Stimulated activated naive CD8-positive, alpha-beta T cell treated with anti-CD3 and anti-CD28 coated beads, Interleukin-15, amount 100 ng/mL, for 72 hours (primary cell): ENCODE results near the gene MISP.

Source experiments
- ATAC-seq: fragments of 150-1000 bp; cut with Tn5 transposase; 2 replicates; pipeline ENCODE4 v1.10.0; 2021; ENCODE audit warnings: mild to moderate bottlenecking, moderate library complexity
- DNase-seq, 2 donors: peaks; one replicate each; pipeline ENCODE4 v3.0.0; 2021 to 2022
- H3K27ac Mint-ChIP-seq, 2 donors: one replicate each; pipeline ENCODE4 v1.8.0; 2022; ENCODE audit warnings: mild to moderate bottlenecking in 2 of 2, mixed read lengths in 2 of 2, moderate library complexity in 2 of 2
- H3K27me3 Mint-ChIP-seq: one replicate; pipeline ENCODE4 v1.8.0; 2022; ENCODE audit warnings: mixed read lengths
- H3K4me1 Mint-ChIP-seq: one replicate; pipeline ENCODE4 v1.8.0; 2022; ENCODE audit warnings: mild to moderate bottlenecking, mixed read lengths
- H3K4me3 Mint-ChIP-seq, 2 donors: one replicate each; pipeline ENCODE4 v1.8.0; 2022; ENCODE audit warnings: mild to moderate bottlenecking in 2 of 2, mixed read lengths in 2 of 2, moderate library complexity in 1 of 2
- H3K9me3 Mint-ChIP-seq, 2 donors: one replicate each; pipeline ENCODE4 v1.8.0; 2022; ENCODE audit warnings: mixed read lengths in 2 of 2

MISP gene

DNA sequence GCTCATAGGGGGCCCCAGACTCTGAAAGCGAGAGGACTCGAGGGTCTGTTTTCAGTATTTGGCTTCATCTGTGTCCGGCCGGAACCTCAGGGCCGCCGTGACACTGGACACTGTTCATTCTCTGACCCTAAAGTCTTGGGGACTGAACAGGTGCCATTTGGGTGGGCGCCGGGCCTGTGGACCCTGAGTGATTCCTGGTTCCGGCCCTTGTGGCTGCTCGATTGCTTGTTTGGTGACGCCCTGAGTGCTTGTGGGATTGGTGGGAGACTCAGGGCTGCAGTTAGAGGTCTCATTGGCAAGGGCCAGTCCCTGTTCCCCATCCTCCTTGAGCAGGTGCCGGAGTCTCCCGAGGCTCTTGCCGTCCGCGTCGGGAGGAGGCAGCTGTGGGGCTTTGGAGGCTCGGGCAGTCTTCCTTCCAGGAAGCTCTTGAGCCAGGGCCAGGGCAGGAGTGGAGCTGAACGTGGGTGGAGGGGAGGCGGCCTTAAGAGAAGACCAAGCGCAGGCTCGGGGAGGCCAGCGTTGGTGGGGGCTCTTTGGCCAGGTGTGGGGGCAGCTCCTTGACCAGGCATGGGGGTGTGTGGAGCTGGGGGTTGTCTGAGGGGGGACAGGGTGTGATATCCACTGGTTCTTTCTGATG is 51.1 kb downstream of the MISP start:
- DNase-seq (no peak), ATAC-seq (no peak)
- peak overlapping the region; percentile 84 to 91 for H3K4me3 Mint-ChIP-seq
- H3K4me1 Mint-ChIP-seq = peaks cover 63% of the 10 kb centered on the region
- no peaks in the 10 kb centered on the region for H3K27me3 Mint-ChIP-seq
- H3K9me3 Mint-ChIP-seq = no peaks in the 10 kb centered on the region
- H3K27ac Mint-ChIP-seq = peak overlapping the region; percentile 46 to 99

- H3K4me3 Mint-ChIP-seq = peak overlapping the region; percentile 13 to 84
- peak overlapping the region in 1 of 2 donors; percentile 99 for H3K27ac Mint-ChIP-seq
- no peak for DNase-seq
- no peak for ATAC-seq
- H3K4me1 Mint-ChIP-seq = peaks cover 69% of the 10 kb centered on the region
- H3K27me3 Mint-ChIP-seq = no peaks in the 10 kb centered on the region
- no peaks in the 10 kb centered on the region for H3K9me3 Mint-ChIP-seq
Measured at GRCh38 chr19:802498-803098, 51.7 kb downstream of the MISP start.

- H3K4me3 Mint-ChIP-seq = peak overlapping the region in 1 of 2 donors; percentile 84
- no peaks in the 10 kb centered on the region for H3K9me3 Mint-ChIP-seq
- ATAC-seq (no peak), DNase-seq (no peak)
- H3K4me1 Mint-ChIP-seq = peaks cover 73% of the 10 kb centered on the region
- H3K27ac Mint-ChIP-seq = peak overlapping the region in 1 of 2 donors; percentile 99
- no peaks in the 10 kb centered on the region for H3K27me3 Mint-ChIP-seq
Measured at GRCh38 chr19:803099-803561, 52.2 kb downstream of the MISP start.

- ATAC-seq (no peak), DNase-seq (no peak)
- H3K27me3 Mint-ChIP-seq = no peaks in the 10 kb centered on the region
- peak overlapping the region in 1 of 2 donors; percentile 99 for H3K27ac Mint-ChIP-seq
- peak overlapping the region in 1 of 2 donors; percentile 84 for H3K4me3 Mint-ChIP-seq
- no peaks in the 10 kb centered on the region for H3K9me3 Mint-ChIP-seq
- H3K4me1 Mint-ChIP-seq = peaks cover 71% of the 10 kb centered on the region
Measured at GRCh38 chr19:803686-804418, 52.9 kb downstream of the MISP start.

- DNase-seq (no peak), ATAC-seq (no peak)
- H3K27ac Mint-ChIP-seq = peak overlapping the region in 1 of 2 donors; percentile 99
- H3K27me3 Mint-ChIP-seq = no peaks in the 10 kb centered on the region
- no peaks in the 10 kb centered on the region for H3K9me3 Mint-ChIP-seq
- H3K4me3 Mint-ChIP-seq = peak overlapping the region in 1 of 2 donors; percentile 44
- H3K4me1 Mint-ChIP-seq = peaks cover 64% of the 10 kb centered on the region
Measured at GRCh38 chr19:804419-805165, 53.7 kb downstream of the MISP start.

- no peaks in the 10 kb centered on the region for H3K27me3 Mint-ChIP-seq
- H3K4me3 Mint-ChIP-seq = peak overlapping the region in 1 of 2 donors; percentile 44
- H3K4me1 Mint-ChIP-seq = peaks cover 58% of the 10 kb centered on the region
- DNase-seq (no peak), ATAC-seq (no peak)
- H3K27ac Mint-ChIP-seq = peak overlapping the region in 1 of 2 donors; percentile 99
- H3K9me3 Mint-ChIP-seq = no peaks in the 10 kb centered on the region
Measured at GRCh38 chr19:805166-805551, 54.2 kb downstream of the MISP start.

- Mint-ChIP-seq H3K9me3 (no peaks in the 10 kb centered on the region), H3K27me3 (no peaks in the 10 kb centered on the region), H3K27ac (peak overlapping the region in 1 of 2 donors; percentile 88), H3K4me3 (peak overlapping the region in 1 of 2 donors; percentile 29), H3K4me1 (peaks cover 51% of the 10 kb centered on the region)
- no peak for DNase-seq
- peak; percentile 49 for ATAC-seq
Measured at GRCh38 chr19:805600-806550, 55.0 kb downstream of the MISP start.

GRCh38 chr19:806815-807421 is 56.0 kb downstream of the MISP start:
- peak overlapping the region in 1 of 2 donors; percentile 97 for H3K27ac Mint-ChIP-seq
- DNase-seq = no peak

DNA sequence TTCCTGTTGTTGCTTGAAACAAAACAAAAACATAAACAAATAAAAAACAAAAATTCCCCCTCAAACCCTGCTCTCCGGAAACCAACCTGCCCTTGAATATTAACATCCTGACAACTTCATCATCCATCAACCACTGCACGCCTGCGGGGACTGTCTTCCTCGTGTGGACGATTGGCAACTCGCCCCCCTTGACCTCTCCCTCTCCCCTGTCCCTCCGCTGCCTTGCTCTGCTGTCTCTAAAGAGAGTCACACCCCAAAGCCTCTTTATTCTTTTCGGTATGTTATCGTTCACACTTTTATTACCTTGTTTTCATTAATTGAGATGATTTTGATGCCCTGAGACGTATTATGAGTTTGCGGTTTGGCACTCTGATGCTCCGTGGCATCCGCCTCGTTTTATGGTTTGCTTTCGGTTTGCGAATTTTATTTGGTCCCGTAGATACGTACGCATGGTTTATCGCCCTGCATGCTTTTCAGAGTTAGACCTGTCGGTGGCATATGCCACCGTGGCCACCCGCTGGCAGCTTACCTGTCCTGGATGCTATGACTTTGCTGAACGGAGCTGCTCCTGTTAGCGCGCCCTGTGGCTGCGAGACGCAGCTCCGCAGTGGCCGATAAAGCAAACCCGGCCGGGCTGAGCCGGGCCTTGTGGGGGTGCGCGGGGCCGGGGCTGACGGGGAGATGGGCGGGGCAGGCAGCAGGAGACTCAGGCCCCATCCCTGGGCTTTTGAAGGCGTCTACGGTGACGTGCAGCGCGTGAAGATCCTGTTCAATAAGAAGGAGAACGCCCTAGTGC is 56.9 kb downstream of the MISP start:
- Mint-ChIP-seq H3K27ac (peak overlapping the region in 1 of 2 donors; percentile 77), H3K9me3 (no peaks in the 10 kb centered on the region), H3K4me3 (no peak overlapping the region), H3K4me1 (peaks cover 32% of the 10 kb centered on the region), H3K27me3 (no peaks in the 10 kb centered on the region)
- DNase-seq (no peak), ATAC-seq (no peak)

More at GRCh38 chr19:806815-807421, 56.0 kb downstream of the MISP start:
- no peak for ATAC-seq
- Mint-ChIP-seq H3K27me3 (no peaks in the 10 kb centered on the region), H3K4me1 (peaks cover 41% of the 10 kb centered on the region), H3K9me3 (no peaks in the 10 kb centered on the region), H3K4me3 (no peak overlapping the region)

DNA sequence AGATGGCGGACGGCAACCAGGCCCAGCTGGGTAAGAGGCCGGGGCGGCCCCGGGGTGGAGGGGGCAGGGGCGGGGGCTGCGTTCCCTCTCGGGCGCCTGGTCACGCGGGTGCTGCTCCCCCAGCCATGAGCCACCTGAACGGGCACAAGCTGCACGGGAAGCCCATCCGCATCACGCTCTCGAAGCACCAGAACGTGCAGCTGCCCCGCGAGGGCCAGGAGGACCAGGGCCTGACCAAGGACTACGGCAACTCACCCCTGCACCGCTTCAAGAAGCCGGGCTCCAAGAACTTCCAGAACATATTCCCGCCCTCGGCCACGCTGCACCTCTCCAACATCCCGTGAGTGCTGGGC is 57.5 kb downstream of the MISP start:
- Mint-ChIP-seq H3K27me3 (no peaks in the 10 kb centered on the region), H3K4me1 (peaks cover 26% of the 10 kb centered on the region), H3K4me3 (no peak overlapping the region), H3K27ac (no peak overlapping the region), H3K9me3 (no peaks in the 10 kb centered on the region)
- ATAC-seq = no peak
- no peak for DNase-seq

DNA sequence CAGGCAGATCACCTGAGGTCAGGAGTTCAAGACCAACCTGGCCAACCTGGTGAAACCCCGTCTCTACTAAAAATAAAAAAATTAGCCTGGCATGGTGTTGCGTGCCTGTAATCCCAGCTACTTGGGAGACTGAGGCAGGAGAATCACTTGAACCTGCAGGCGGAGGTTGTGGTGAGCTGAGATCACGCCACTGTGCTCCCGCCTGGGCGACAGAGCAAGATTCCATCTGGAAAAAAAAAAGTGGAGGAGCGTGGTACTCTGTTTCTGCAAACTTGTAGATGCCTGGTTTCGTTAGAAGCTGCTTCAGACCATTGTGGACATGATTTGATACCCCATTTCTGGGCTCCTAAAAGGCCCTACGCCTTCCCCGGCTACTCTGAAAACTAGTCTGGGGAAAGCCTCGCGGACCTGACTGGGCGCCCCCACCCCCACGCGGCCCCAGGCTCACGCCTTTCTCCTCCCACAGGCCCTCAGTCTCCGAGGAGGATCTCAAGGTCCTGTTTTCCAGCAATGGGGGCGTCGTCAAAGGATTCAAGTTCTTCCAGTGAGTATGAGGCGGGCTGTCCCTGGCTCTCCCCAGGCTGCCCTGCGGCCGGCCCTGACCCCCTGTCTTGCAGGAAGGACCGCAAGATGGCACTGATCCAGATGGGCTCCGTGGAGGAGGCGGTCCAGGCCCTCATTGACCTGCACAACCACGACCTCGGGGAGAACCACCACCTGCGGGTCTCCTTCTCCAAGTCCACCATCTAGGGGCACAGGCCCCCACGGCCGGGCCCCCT is 59.4 kb downstream of the MISP start:
- Mint-ChIP-seq H3K9me3 (peaks cover 0 to 6% of the 10 kb centered on the region in 2 donors), H3K27ac (no peak overlapping the region), H3K4me1 (peaks cover 20% of the 10 kb centered on the region), H3K4me3 (no peak overlapping the region), H3K27me3 (no peaks in the 10 kb centered on the region)
- ATAC-seq (no peak), DNase-seq (no peak)

GRCh38 chr19:810883-811489 is 60.1 kb downstream of the MISP start:
- no peak overlapping the region for H3K4me3 Mint-ChIP-seq

More at GRCh38 chr19:810883-811489, 60.1 kb downstream of the MISP start:
- H3K27me3 Mint-ChIP-seq = no peaks in the 10 kb centered on the region
- peaks cover 20% of the 10 kb centered on the region for H3K4me1 Mint-ChIP-seq
- DNase-seq (no peak), ATAC-seq (no peak)
- no peak overlapping the region for H3K27ac Mint-ChIP-seq
- peaks cover 0 to 12% of the 10 kb centered on the region in 2 donors for H3K9me3 Mint-ChIP-seq
